Astrocyte (in vitro differentiated cells and primary cell): ENCODE measurements around the gene CLCN3.

Source experiments
- CTCF ChIP-seq: IDR thresholded peaks from 2 replicates; pipeline ENCODE4 v1.5.1; 2011; ENCODE audit warnings: low read depth, mild to moderate bottlenecking, inconsistent platforms, low read length, moderate library complexity; ENCODE audit not compliant: insufficient read depth
- EZH2 ChIP-seq: IDR thresholded peaks from 2 replicates; pipeline ENCODE4 v1.6.1; 2012; ENCODE audit warnings: mild to moderate bottlenecking, low read length, inconsistent platforms; ENCODE audit not compliant: insufficient read depth

- TF ChIP-seq CTCF (no peak), EZH2 (no peak)
These were observed 44.2 kb downstream of the CLCN3 start for GRCh38 chr4:169664615-169665014.
